Measurements from ENCODE around the gene WWTR1. TPM values are rescaled to one million over a fixed set of nuclear protein-coding genes. Genes with fewer than 3 reads are reported as not detected.

WWTR1 gene
- total and polyA plus RNA-seq, 2 of the 8 experiments (the other 6 are each of a cell fraction or from before 2014, with no cell fraction given) = 15.7 to 18.6 TPM

DNA sequence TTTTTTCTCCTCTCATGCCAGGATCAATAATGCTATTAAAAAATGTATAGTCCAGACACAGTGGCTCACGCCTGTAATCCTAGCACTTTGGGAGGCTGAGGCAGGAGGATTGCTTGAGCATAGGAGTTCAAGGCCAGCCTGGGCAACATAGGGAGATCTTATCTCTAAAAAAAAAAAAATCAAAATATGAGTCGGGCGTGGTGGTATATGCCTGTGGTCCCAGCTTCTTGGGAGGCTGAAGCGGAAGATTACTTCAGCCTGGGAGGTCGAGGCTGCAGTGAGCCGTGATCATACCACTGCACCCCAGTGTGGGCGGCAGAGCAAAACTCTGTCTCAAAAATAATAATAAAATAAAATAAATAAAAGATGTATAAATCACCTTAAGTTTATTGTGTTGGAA is 75.4 kb downstream of the WWTR1 start:
- H3K18ac ChIP-seq (ENCODE audit: extremely low read depth, low read length) = no peak overlapping the region
- no peak overlapping the region for H4K8ac ChIP-seq (ENCODE audit: extremely low read depth, insufficient read depth, low read length)
- no peak overlapping the region for H2BK12ac ChIP-seq (ENCODE audit: low read depth, low read length)
- H3K23me2 ChIP-seq (ENCODE audit: low read depth, low read length) = no peaks in the 10 kb centered on the region
- H4K91ac ChIP-seq (replicated peaks; ENCODE audit: insufficient read length, low read length) = no peak overlapping the region
- no peaks in the 10 kb centered on the region for H3K9me3 ChIP-seq (ENCODE audit: insufficient read depth in 2 of 2, low read depth in 1 of 2, low read length in 1 of 2)
- no peak overlapping the region for H3K23ac ChIP-seq (ENCODE audit: insufficient read length)
- no peak overlapping the region for H2BK15ac ChIP-seq (ENCODE audit: low read length)
- H2BK5ac ChIP-seq (ENCODE audit: low read depth, low read length) = no peak overlapping the region
- peaks cover 0 to 2% of the 10 kb centered on the region in 2 experiments for H4K20me1 ChIP-seq (replicated peaks in 1 of 2; ENCODE audit: control insufficient read depth in 1 of 2, insufficient read depth in 2 of 2, low read length in 2 of 2)
- no peaks in the 10 kb centered on the region for H3K27me3 ChIP-seq (replicated peaks in 1 of 4; ENCODE audit: control insufficient read depth in 3 of 4, extremely low read depth in 1 of 4, insufficient read depth in 3 of 4, low read length in 3 of 4)
- 96% methylated on average over 7 of the region's 7 CpGs; no CpG with 5 or more reads in 1 of the 2 experiments for WGBS, 2 experiments (ENCODE audit: extremely low coverage in 1 of 2, insufficient coverage in 1 of 2, insufficient read length in 1 of 2, insufficient replicate concordance in 2 of 2, low coverage in 1 of 2, low lambda C conversion rate in 2 of 2, missing lambda C conversion rate in 1 of 2)
- no peak overlapping the region for H3K4ac ChIP-seq (replicated peaks; ENCODE audit: insufficient read length, low read depth, low read length)
- H3K79me1 ChIP-seq (ENCODE audit: low read depth, low read length) = peaks cover 6% of the 10 kb centered on the region; the same call in 1 of the 2 replicates
- no peak overlapping the region for H2BK20ac ChIP-seq (ENCODE audit: low read length)
- H3K56ac ChIP-seq (replicated peaks; ENCODE audit: insufficient read length, low read depth, low read length) = no peak overlapping the region
- POLR2A ChIA-PET (ENCODE audit: partially characterized antibody) = interaction anchor here (1.1 kb wide), 1 partner anchor 75 kb away, joined by 3 read pairs; the partner anchor contains the start of gene WWTR1
- no peak overlapping the region for H3K4me2 ChIP-seq (ENCODE audit: insufficient read depth in 1 of 2, low read depth in 2 of 2, low read length in 2 of 2)
- no peaks in the 10 kb centered on the region for H3K36me3 ChIP-seq (ENCODE audit: control insufficient read depth in 2 of 4, insufficient read depth in 4 of 4, low read length in 3 of 4)
- no peak overlapping the region for H2BK120ac ChIP-seq (replicated peaks; ENCODE audit: low read depth, low read length)
- DNase-seq (ENCODE audit: low read depth in 1 of 2, low spot score in 2 of 2) = no peak
- no peak overlapping the region for H3K27ac ChIP-seq (ENCODE audit: low read depth, low read length)
- H3K79me2 ChIP-seq (ENCODE audit: control insufficient read depth in 1 of 2, insufficient read depth in 2 of 2, low read length in 2 of 2) = 0 out of 4 replicates have a peak, but pooled peaks cover 2 to 5% of the 10 kb centered on the region in 2 experiments
- FAIRE-seq = no peak
- no peak overlapping the region for H3K9ac ChIP-seq (replicated peaks in 1 of 4; ENCODE audit: extremely low read depth in 1 of 4, low read depth in 3 of 4, low read length in 3 of 4)
- H4K5ac ChIP-seq (ENCODE audit: insufficient read length, low read depth, low read length) = no peak overlapping the region
- H2AK5ac ChIP-seq (ENCODE audit: low read depth, low read length) = no peak overlapping the region
- H3K14ac ChIP-seq (ENCODE audit: insufficient read length) = no peak overlapping the region
- no peak overlapping the region for H3K4me3 ChIP-seq (ENCODE audit: extremely low read depth in 1 of 4, insufficient read depth in 2 of 4, low read depth in 3 of 4, low read length in 4 of 4)
- H3K4me1 ChIP-seq (replicated peaks in 1 of 4; ENCODE audit: control insufficient read depth in 3 of 4, insufficient read depth in 4 of 4, low read length in 3 of 4) = peaks cover 2 to 9% (median 5%) of the 10 kb centered on the region in 4 experiments; a peak in 6 of 7 replicates
- TF ChIP-seq POLR2A (IDR thresholded peaks at IDR 0.05; ENCODE audit: control extremely low read depth in 1 of 2, low read depth in 2 of 2, low read length in 2 of 2) = no peak
- TF ChIP-seq POLR2AphosphoS5 (IDR thresholded peaks at IDR 0.05; ENCODE audit: low read depth, low read length) = no peak
- TF ChIP-seq EZH2 (IDR thresholded peaks at IDR 0.05; ENCODE audit: low read depth, low read length, severe bottlenecking) = no peak
- no peak for TF ChIP-seq TAF1 (IDR thresholded peaks at IDR 0.05; ENCODE audit: low read depth, low read length)
- no peak for TF ChIP-seq CHD1 (IDR thresholded peaks at IDR 0.05; ENCODE audit: low read depth, low read length)
- no peak for TF ChIP-seq HDAC6 (IDR thresholded peaks at IDR 0.05; ENCODE audit: low read depth, low read length)
- no peak for TF ChIP-seq TCF12 (IDR thresholded peaks at IDR 0.05; ENCODE audit: low read depth, low read length)
- TF ChIP-seq SAP30 (IDR thresholded peaks at IDR 0.05; ENCODE audit: insufficient read depth, insufficient replicate concordance, low read length) = no peak
- TF ChIP-seq YY1 (IDR thresholded peaks at IDR 0.05; ENCODE audit: low read depth, low read length) = no peak
- TF ChIP-seq EGR1 (IDR thresholded peaks at IDR 0.05; ENCODE audit: borderline replicate concordance, low read depth, low read length) = no peak
- CTCF ChIA-PET (ENCODE audit: partially characterized antibody) = interaction anchor here (1.0 to 4.7 kb wide), 2 partner anchors 14 to 51 kb away, joined by 4 to 37 read pairs; no protein-coding TSS in a partner anchor
- H2AFZ ChIP-seq (ENCODE audit: low read length) = no peak overlapping the region
